Liver (tissue), 9 donors: ENCODE measurements around the gene GRAMD2B. TPM values are rescaled to one million over a fixed set of nuclear protein-coding genes. Genes with fewer than 3 reads are reported as not detected.

Experiments
- DNase-seq: peaks from one replicate; pipeline ENCODE4 v3.0.0-alpha.2; 2017; ENCODE audit warnings: low spot score
- H3K27ac ChIP-seq, 2 donors: one replicate each; pipeline ENCODE4 v1.7.0; 2013; ENCODE audit warnings: inconsistent platforms in 2 of 2, low read length in 2 of 2, control low read depth in 1 of 2, low read depth in 1 of 2, mild to moderate bottlenecking in 1 of 2
- H3K27me3 ChIP-seq, 4 donors: one replicate each; pipeline versions ENCODE4 v1.6.1 to v1.7.0; 2013; ENCODE audit warnings: low read length in 3 of 4, inconsistent platforms in 1 of 4, mild to moderate bottlenecking in 1 of 4, moderate library complexity in 1 of 4; ENCODE audit not compliant: control insufficient read depth in 4 of 4, insufficient read depth in 4 of 4
- H3K36me3 ChIP-seq, 4 donors: one replicate each; pipeline versions ENCODE4 v1.6.1 to v1.7.0; 2013; ENCODE audit warnings: low read length in 3 of 4, mild to moderate bottlenecking in 3 of 4, low read depth in 1 of 4, moderate library complexity in 1 of 4; ENCODE audit not compliant: control insufficient read depth in 4 of 4, insufficient read depth in 3 of 4
- H3K4me1 ChIP-seq, 4 donors: one replicate each; pipeline versions ENCODE4 v1.6.1 to v1.7.0; 2013; ENCODE audit warnings: low read length in 3 of 4, mild to moderate bottlenecking in 3 of 4, moderate library complexity in 1 of 4; ENCODE audit not compliant: control insufficient read depth in 4 of 4, insufficient read depth in 4 of 4
- H3K4me3 ChIP-seq, 3 donors: one replicate each; pipeline versions ENCODE4 v1.6.1 to v1.7.0; 2013; ENCODE audit warnings: low read length in 3 of 3, control low read depth in 1 of 3, low read depth in 1 of 3, mild to moderate bottlenecking in 1 of 3
- H3K9ac ChIP-seq, 2 donors: one replicate each; pipeline ENCODE4 v1.7.0; 2013; ENCODE audit warnings: low read length in 2 of 2, mild to moderate bottlenecking in 2 of 2, moderate library complexity in 2 of 2, control low read depth in 1 of 2, low read depth in 1 of 2
- H3K9me3 ChIP-seq, 4 donors: one replicate each; pipeline versions ENCODE4 v1.6.1 to v1.7.0; 2013; ENCODE audit warnings: low read length in 3 of 4; ENCODE audit not compliant: control insufficient read depth in 4 of 4
- ATF3 ChIP-seq: IDR thresholded peaks from 2 replicates; pipeline ENCODE4 v1.6.1; 2016; ENCODE audit warnings: antibody characterized with exemption
- EGR1 ChIP-seq, 2 donors: IDR thresholded peaks; 2 replicates each; pipeline ENCODE4 v1.6.1; 2016 to 2018; ENCODE audit warnings: antibody characterized with exemption in 2 of 2, low read depth in 2 of 2
- FOXA1 ChIP-seq: IDR thresholded peaks from 2 replicates; pipeline ENCODE4 v1.6.1; 2016; ENCODE audit warnings: antibody characterized with exemption
- FOXA2 ChIP-seq: IDR thresholded peaks from 2 replicates; pipeline ENCODE4 v1.6.1; 2016; ENCODE audit warnings: antibody characterized with exemption
- GABPA ChIP-seq, 2 donors: IDR thresholded peaks in 1 of 2; conservative IDR thresholded peaks in 1 of 2; 2 replicates each; pipeline ENCODE4 v1.6.1; 2016; ENCODE audit warnings: antibody characterized with exemption in 2 of 2, mild to moderate bottlenecking in 1 of 2, moderate library complexity in 1 of 2
- HNF4A ChIP-seq, 2 donors: conservative IDR thresholded peaks; 2 replicates each; pipeline ENCODE4 v1.6.1; 2016; ENCODE audit warnings: antibody characterized with exemption in 2 of 2, mild to moderate bottlenecking in 2 of 2
- HNF4G ChIP-seq: IDR thresholded peaks from 2 replicates; pipeline ENCODE4 v1.6.1; 2016; ENCODE audit warnings: antibody characterized with exemption
- JUND ChIP-seq, 2 donors: IDR thresholded peaks; 2 replicates each; pipeline ENCODE4 v1.6.1; 2016; ENCODE audit warnings: antibody characterized with exemption in 2 of 2
- NR2F2 ChIP-seq: IDR thresholded peaks from 2 replicates; pipeline ENCODE4 v1.6.1; 2016; ENCODE audit warnings: antibody characterized with exemption
- RAD21 ChIP-seq, 2 donors: IDR thresholded peaks; 2 replicates each; pipeline ENCODE4 v1.6.1; 2016; ENCODE audit warnings: antibody characterized with exemption in 2 of 2, mild to moderate bottlenecking in 2 of 2
- REST ChIP-seq: IDR thresholded peaks from 2 replicates; pipeline ENCODE4 v1.6.1; 2016; ENCODE audit warnings: antibody characterized with exemption, mild to moderate bottlenecking
- RXRA ChIP-seq, 2 donors: IDR thresholded peaks; 2 replicates each; pipeline ENCODE4 v1.6.1; 2017 to 2018; ENCODE audit warnings: antibody characterized with exemption in 2 of 2, mild to moderate bottlenecking in 1 of 2
- SP1 ChIP-seq: IDR thresholded peaks from 2 replicates; pipeline ENCODE4 v1.6.1; 2018; ENCODE audit warnings: antibody characterized with exemption, mild to moderate bottlenecking
- TAF1 ChIP-seq: conservative IDR thresholded peaks from 2 replicates; pipeline ENCODE4 v1.6.1; 2016; ENCODE audit warnings: antibody characterized with exemption, mild to moderate bottlenecking
- YY1 ChIP-seq: IDR thresholded peaks from 2 replicates; pipeline ENCODE4 v1.6.1; 2016; ENCODE audit warnings: antibody characterized with exemption, mild to moderate bottlenecking
- ZBTB33 ChIP-seq: IDR thresholded peaks from 2 replicates; pipeline ENCODE4 v1.6.1; 2016; ENCODE audit warnings: antibody characterized with exemption
- WGBS: extraction: QIAGEN DNeasy Blood & Tissue Kit; methylation state at CpG from one replicate; pipeline ENCODE4 v1.1.7; 2013; 5-methylcytosine and 5-hydroxymethylcytosine counted together
- polyA plus RNA-seq, 2 donors: library from polyadenylated mRNA; stranded (reverse) in 1 of 2; unstranded in 1 of 2; fragments of 200-250 nt in 1 of 2; fragments of >200 nt in 1 of 2; fragmentation: Nextera tagmentation in 1 of 2; extraction: Ambion mirVana in 1 of 2; gene quantifications; one replicate each; pipeline versions ENCODE4 v1.2.1 to v1.2.3, GENCODE V29; 2013 to 2015
- total RNA-seq, 2 donors: library from RNA; depleted of rRNA; stranded (reverse); fragments of >200 nt; gene quantifications; one replicate each; pipeline ENCODE4 v1.2.3, GENCODE V29; 2014
- TF ChIP-seq, protein P1 (sequence below): IDR thresholded peaks from 2 replicates; pipeline ENCODE4 v1.6.1; 2016; ENCODE audit warnings: antibody characterized with exemption
- TF ChIP-seq, protein P2 (sequence below): fragments of 150-350 bp; IDR thresholded peaks from 2 replicates; pipeline ENCODE4 v1.5.1; 2017; ENCODE audit warnings: improper control_type of control experiment, low read depth, low read length; ENCODE audit not compliant: missing input control
- donor health status: healthy.
- donor health status: healthy.
- donor health status: healthy.
- donor health status: healthy.
- donor health status: healthy.

GRAMD2B gene
- total and polyA plus RNA-seq, 4 donors, result 6.5 to 24.1 (median 13.5) TPM

- Histone ChIP-seq H3K36me3 (peaks cover 0 to 7% (median 4%) of the 10 kb centered on the region in 4 donors), H3K4me3 (no peak overlapping the region), H3K27ac (no peak overlapping the region), H3K9me3 (no peaks in the 10 kb centered on the region), H3K4me1 (no peaks in the 10 kb centered on the region), H3K27me3 (no peaks in the 10 kb centered on the region), H3K9ac (no peak overlapping the region)
- TF ChIP-seq RXRA (IDR thresholded peaks at IDR 0.05), result no peak
- TF ChIP-seq EGR1 (IDR thresholded peaks at IDR 0.05; ENCODE audit: low read depth in 2 of 2), result no peak
- no peak for TF ChIP-seq GABPA (IDR thresholded peaks at IDR 0.05 in 1 of 2, conservative IDR thresholded peaks at IDR 0.05 in 1 of 2)
- TF ChIP-seq FOXA2, result no peak
- TF ChIP-seq REST, result no peak
- no peak for TF ChIP-seq RAD21 (IDR thresholded peaks at IDR 0.05)
- no peak for TF ChIP-seq JUND (IDR thresholded peaks at IDR 0.05)
- no peak for TF ChIP-seq SP1
- TF ChIP-seq HNF4G, result no peak
- TF ChIP-seq FOXA1, result no peak
- TF ChIP-seq ZBTB33, result no peak
- TF ChIP-seq NR2F2, result no peak
- TF ChIP-seq ATF3, result no peak
- no peak for TF ChIP-seq HNF4A (conservative IDR thresholded peaks at IDR 0.05)
- TF ChIP-seq YY1, result no peak
- TF ChIP-seq, protein P1, sequence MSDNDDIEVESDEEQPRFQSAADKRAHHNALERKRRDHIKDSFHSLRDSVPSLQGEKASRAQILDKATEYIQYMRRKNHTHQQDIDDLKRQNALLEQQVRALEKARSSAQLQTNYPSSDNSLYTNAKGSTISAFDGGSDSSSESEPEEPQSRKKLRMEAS, result no peak
- TF ChIP-seq, protein P2, sequence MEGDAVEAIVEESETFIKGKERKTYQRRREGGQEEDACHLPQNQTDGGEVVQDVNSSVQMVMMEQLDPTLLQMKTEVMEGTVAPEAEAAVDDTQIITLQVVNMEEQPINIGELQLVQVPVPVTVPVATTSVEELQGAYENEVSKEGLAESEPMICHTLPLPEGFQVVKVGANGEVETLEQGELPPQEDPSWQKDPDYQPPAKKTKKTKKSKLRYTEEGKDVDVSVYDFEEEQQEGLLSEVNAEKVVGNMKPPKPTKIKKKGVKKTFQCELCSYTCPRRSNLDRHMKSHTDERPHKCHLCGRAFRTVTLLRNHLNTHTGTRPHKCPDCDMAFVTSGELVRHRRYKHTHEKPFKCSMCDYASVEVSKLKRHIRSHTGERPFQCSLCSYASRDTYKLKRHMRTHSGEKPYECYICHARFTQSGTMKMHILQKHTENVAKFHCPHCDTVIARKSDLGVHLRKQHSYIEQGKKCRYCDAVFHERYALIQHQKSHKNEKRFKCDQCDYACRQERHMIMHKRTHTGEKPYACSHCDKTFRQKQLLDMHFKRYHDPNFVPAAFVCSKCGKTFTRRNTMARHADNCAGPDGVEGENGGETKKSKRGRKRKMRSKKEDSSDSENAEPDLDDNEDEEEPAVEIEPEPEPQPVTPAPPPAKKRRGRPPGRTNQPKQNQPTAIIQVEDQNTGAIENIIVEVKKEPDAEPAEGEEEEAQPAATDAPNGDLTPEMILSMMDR, result no peak
- TF ChIP-seq TAF1, result no peak
- 81% methylated on average over 9 of the region's 9 CpGs for WGBS
- no peak for DNase-seq
Observed at GRCh38 chr5:126446498-126447224, 23.5 kb downstream of the GRAMD2B start.
